HUES64 (cell line): Measurements from ENCODE around the gene CYP39A1.

Experiments used
- H3K27ac ChIP-seq: 2 replicates; pipeline ENCODE4 v1.7.0; 2013; ENCODE audit warnings: low read depth, low read length, inconsistent platforms
- H3K27me3 ChIP-seq: 2 replicates; pipeline ENCODE4 v1.6.1; 2013; ENCODE audit warnings: mild to moderate bottlenecking, low read length; ENCODE audit not compliant: insufficient read depth
- H3K36me3 ChIP-seq: 2 replicates; pipeline ENCODE4 v1.6.1; 2013; ENCODE audit warnings: mild to moderate bottlenecking, low read length; ENCODE audit not compliant: insufficient read depth
- H3K4me1 ChIP-seq: 2 replicates; pipeline ENCODE4 v1.6.1; 2013; ENCODE audit warnings: mild to moderate bottlenecking, low read length, moderate library complexity; ENCODE audit not compliant: insufficient read depth
- H3K4me3 ChIP-seq: 2 replicates; pipeline ENCODE4 v1.5.1; 2013; ENCODE audit warnings: mild to moderate bottlenecking, low read length, moderate library complexity
- H3K9ac ChIP-seq: 2 replicates; pipeline ENCODE4 v1.6.1; 2013; ENCODE audit warnings: mild to moderate bottlenecking, low read depth, low read length
- H3K9me3 ChIP-seq: 2 replicates; pipeline ENCODE4 v1.6.1; 2013; ENCODE audit warnings: low read depth, low read length; ENCODE audit not compliant: insufficient read depth
- whole genome bisulfite sequencing: fragments of 150-250, 120-280 bp; methylation state at CpG from one replicate; pipeline ENCODE4 v1.1.7; 2013; ENCODE audit warnings: missing lambda C conversion rate; 5-methylcytosine and 5-hydroxymethylcytosine counted together

The CYP39A1 gene

GRCh38 chr6:46539866-46540265 is 112.8 kb downstream of the CYP39A1 start:
- peaks cover 9% of the 10 kb centered on the region; the same call in 1 of the 2 replicates for H3K4me1 ChIP-seq
- no peak overlapping the region for H3K27ac ChIP-seq
- no peaks in the 10 kb centered on the region for H3K27me3 ChIP-seq
- H3K36me3 ChIP-seq = no peaks in the 10 kb centered on the region
- H3K9me3 ChIP-seq = no peaks in the 10 kb centered on the region; the same call in 1 of the 2 replicates
- H3K9ac ChIP-seq = no peak overlapping the region
- no peak overlapping the region for H3K4me3 ChIP-seq
- WGBS = 89% methylated on average over 2 of the region's 2 CpGs

DNA sequence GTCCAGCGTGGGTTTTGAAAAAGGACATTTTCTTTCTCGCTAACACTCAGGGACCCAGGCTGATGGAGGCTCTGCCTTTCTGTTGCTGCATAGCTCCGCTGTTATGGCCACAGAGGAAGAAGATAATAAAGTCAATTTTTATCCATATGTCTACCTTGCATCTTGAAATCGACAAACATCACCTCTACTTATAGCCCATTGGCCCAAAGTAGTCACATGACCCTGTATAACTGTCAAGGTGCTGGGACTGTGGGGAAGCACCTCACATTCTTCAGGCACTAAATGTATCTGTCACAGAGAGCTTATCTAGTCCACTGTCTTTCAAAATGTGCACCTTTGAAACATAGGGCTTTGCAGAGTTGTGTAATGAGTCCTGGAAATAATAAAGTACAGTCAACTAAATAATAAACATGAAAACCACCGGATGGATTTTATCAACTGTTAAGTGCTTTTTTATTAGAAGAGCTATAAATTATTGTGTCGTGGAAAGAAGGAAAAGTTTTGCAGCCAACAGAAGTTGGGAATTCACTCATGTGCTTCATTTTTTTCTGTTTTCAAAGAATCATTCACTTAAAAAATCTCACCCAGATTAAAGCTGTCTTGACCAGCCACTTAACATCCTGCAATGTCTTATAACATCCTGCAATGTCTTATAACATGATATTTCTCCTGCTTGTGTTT is 113.7 kb downstream of the CYP39A1 start:
- Histone ChIP-seq H3K9ac (no peak overlapping the region), H3K9me3 (no peaks in the 10 kb centered on the region; the same call in 1 of the 2 replicates), H3K4me3 (no peak overlapping the region), H3K4me1 (peaks cover 9% of the 10 kb centered on the region; the same call in 1 of the 2 replicates), H3K27me3 (no peaks in the 10 kb centered on the region), H3K27ac (no peak overlapping the region), H3K36me3 (no peaks in the 10 kb centered on the region)
- 80% methylated on average over 6 of the region's 6 CpGs for WGBS

DNA sequence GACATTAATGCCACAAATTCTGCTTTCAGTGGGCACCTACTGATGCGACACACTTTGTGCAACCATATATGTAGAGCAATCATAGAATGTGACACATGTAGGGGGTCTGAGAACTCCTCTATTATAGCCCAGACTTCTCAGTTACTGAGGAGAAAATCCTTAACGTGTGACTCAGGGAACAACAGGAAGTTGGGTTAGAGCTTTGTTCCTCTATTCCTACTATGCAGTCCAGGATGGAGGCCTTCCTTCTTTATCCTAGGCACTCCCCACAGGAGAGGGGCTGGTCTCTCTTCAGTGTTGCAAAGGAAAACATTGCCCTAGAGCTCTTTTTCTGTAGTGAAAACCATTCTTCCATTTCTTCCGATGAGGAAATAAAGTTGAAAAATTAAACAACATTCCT is 121.7 kb downstream of the CYP39A1 start:
- Histone ChIP-seq H3K4me1 (peaks cover 13% of the 10 kb centered on the region), H3K4me3 (no peak overlapping the region), H3K9me3 (no peaks in the 10 kb centered on the region), H3K36me3 (no peaks in the 10 kb centered on the region), H3K27me3 (no peaks in the 10 kb centered on the region), H3K27ac (no peak overlapping the region), H3K9ac (no peak overlapping the region)
- WGBS = 46% methylated on average over 2 of the region's 3 CpGs

DNA sequence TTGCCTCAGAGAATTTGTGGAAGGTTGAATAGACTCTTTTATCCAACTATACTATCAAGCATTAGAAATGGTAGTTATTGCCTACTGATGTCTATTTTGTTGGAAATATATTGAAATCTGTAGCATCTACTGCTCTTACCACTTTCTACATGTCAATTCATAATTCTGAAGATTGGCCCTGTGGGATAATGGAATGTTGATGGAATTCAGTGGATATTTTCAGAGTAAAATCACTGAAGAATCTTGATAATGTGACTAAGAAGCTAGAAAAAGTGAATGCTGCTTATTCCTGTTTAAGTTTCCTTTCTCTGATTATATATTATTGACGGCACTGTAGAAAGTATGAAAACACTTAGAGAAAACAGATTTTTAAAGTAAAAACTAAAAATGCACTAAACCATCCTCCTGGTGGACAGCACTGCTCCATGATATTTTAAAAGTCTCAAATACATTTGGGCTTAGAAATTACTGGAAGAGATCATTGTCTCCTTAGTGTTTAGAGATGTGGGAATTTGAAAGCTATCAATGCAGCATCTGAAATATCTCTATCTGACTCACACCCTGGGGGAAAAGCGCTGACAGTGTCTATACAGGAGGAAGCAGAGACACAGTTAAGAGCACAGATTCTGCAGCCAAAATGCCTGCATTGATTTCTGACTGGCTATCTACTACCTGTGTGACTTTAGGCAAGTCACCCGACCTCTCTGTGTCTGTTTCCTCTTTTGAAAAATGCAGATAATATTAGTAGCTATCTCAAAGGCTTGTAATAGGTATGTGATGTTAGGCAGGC is 123.5 kb downstream of the CYP39A1 start:
- Histone ChIP-seq H3K9me3 (no peaks in the 10 kb centered on the region), H3K4me1 (peaks cover 13% of the 10 kb centered on the region), H3K27me3 (no peaks in the 10 kb centered on the region), H3K36me3 (no peaks in the 10 kb centered on the region), H3K27ac (no peak overlapping the region), H3K4me3 (no peak overlapping the region), H3K9ac (no peak overlapping the region)
- 98% methylated on average over 2 of the region's 3 CpGs for WGBS

DNA sequence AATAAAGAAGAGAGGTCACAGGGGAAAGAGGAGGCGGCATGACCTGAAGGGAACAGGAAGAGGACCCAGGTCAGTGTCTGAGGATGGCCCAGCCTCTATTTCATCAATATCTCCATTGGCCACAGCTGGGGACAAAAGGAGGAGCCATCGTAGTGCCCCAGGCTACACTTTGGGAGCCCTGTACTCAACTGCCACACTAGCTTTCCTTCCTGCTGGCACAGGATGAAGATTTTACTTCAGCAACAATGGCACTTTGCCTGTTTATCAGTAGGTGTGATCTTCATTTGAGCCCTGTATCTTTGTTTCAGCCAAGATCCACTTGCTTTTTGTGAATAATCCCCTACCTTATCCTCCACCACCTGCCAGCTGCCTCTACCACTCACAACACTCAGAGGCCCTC is 126.0 kb downstream of the CYP39A1 start:
- no peaks in the 10 kb centered on the region for H3K36me3 ChIP-seq
- no peak overlapping the region for H3K9ac ChIP-seq
- no peak overlapping the region for H3K4me3 ChIP-seq
- H3K27ac ChIP-seq = no peak overlapping the region
- H3K9me3 ChIP-seq = no peaks in the 10 kb centered on the region
- H3K27me3 ChIP-seq = no peaks in the 10 kb centered on the region
- 90% methylated on average over 2 of the region's 2 CpGs for WGBS
- H3K4me1 ChIP-seq = peaks cover 13% of the 10 kb centered on the region

DNA sequence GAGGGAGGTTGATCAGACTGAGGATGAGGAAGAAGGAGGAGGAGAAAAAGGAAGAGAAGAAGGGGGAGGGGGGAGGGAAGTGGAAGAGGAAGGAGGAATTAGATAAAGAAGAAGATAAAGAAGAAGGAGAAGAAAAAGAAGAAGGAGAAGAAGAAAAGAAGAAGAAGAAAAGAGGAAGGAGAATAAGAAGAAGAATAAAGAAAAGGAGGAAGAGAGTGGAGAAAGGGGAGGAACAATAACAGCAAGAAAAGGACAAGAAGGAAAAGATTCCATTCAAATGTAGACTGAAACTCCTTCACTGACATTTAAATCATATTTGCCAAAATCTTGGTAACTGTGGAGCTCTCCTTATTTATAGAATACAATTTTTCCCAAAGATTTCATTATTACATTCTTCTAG is 127.0 kb downstream of the CYP39A1 start:
- Histone ChIP-seq H3K9me3 (no peaks in the 10 kb centered on the region), H3K9ac (no peak overlapping the region), H3K4me1 (peaks cover 10% of the 10 kb centered on the region)

GRCh38 chr6:46521464-46521971 is 131.1 kb downstream of the CYP39A1 start:
- Histone ChIP-seq H3K27ac (no peak overlapping the region), H3K27me3 (no peaks in the 10 kb centered on the region), H3K9me3 (no peaks in the 10 kb centered on the region), H3K4me1 (no peaks in the 10 kb centered on the region), H3K36me3 (no peaks in the 10 kb centered on the region), H3K9ac (no peak overlapping the region), H3K4me3 (no peak overlapping the region)

More for the DNA sequence above, 127.0 kb downstream of the CYP39A1 start:
- Histone ChIP-seq H3K27me3 (no peaks in the 10 kb centered on the region), H3K36me3 (no peaks in the 10 kb centered on the region), H3K27ac (no peak overlapping the region), H3K4me3 (no peak overlapping the region)

GRCh38 chr6:46517202-46517601 is 135.4 kb downstream of the CYP39A1 start:
- Histone ChIP-seq H3K27me3 (no peaks in the 10 kb centered on the region), H3K27ac (no peak overlapping the region), H3K4me3 (no peak overlapping the region), H3K9me3 (no peaks in the 10 kb centered on the region), H3K36me3 (no peaks in the 10 kb centered on the region), H3K9ac (no peak overlapping the region), H3K4me1 (no peaks in the 10 kb centered on the region)

DNA sequence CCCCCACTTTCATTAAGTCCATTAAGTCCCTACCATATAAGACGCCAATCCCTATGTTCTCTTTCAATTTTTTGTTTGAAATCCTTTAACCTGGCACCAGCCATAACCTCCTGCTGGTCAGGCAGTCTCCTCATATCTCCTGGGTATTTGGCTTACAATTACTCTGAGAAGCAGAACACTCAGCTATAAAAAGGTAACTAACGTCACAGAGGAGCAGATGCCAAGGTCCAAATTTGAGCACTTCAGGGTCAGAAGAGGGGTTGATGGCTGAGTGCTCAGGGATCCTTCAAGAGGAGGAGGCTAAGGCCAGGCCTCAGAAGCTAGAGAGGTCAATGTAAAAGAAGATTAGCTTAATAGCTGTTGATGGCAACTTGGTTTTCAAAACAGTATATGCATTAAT is 139.1 kb downstream of the CYP39A1 start:
- H3K9me3 ChIP-seq = no peaks in the 10 kb centered on the region
- H3K27ac ChIP-seq = no peak overlapping the region
- H3K4me3 ChIP-seq = no peak overlapping the region
- H3K4me1 ChIP-seq = no peaks in the 10 kb centered on the region
- no peaks in the 10 kb centered on the region for H3K27me3 ChIP-seq
- WGBS = 92% methylated on average over 2 of the region's 2 CpGs
- no peaks in the 10 kb centered on the region for H3K36me3 ChIP-seq
- H3K9ac ChIP-seq = no peak overlapping the region

GRCh38 chr6:46511320-46511719 is 141.3 kb downstream of the CYP39A1 start:
- Histone ChIP-seq H3K27me3 (no peaks in the 10 kb centered on the region), H3K9ac (no peak overlapping the region), H3K4me1 (no peaks in the 10 kb centered on the region), H3K9me3 (no peaks in the 10 kb centered on the region), H3K36me3 (no peaks in the 10 kb centered on the region), H3K27ac (no peak overlapping the region), H3K4me3 (no peak overlapping the region)
- WGBS = 91% methylated on average over 7 of the region's 7 CpGs

DNA sequence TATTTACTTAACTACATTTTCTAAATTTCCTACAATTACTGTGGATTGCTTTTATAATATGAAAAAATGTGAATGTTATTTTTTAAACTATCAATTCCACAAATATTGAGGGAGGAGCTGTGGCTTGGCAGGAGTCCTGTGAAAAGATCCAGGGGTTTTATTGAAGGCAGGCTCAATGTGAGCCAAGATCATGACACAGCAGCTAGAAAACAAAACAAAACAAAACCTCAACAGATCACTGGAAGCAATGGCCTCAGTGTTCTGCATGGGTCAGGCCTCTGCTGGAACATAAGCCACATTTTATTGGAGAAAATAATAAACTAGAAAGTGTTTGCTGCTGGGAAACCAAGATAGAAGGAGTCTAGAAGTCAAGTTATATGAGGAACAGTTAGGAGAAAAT is 142.0 kb downstream of the CYP39A1 start:
- no peak overlapping the region for H3K4me3 ChIP-seq
- H3K9ac ChIP-seq = no peak overlapping the region
- no peaks in the 10 kb centered on the region for H3K27me3 ChIP-seq
- H3K4me1 ChIP-seq = no peaks in the 10 kb centered on the region
- no peak overlapping the region for H3K27ac ChIP-seq
- no peaks in the 10 kb centered on the region for H3K36me3 ChIP-seq
- no peaks in the 10 kb centered on the region for H3K9me3 ChIP-seq
